Measurements from ENCODE around the gene DBF4B.
A peak's percentile ranks its signal among the peaks of the same experiment; 100 is the strongest.
"Not testable (repeated sequence)": the region's sequence is repeated elsewhere in the genome, so short reads cannot be mapped to it uniquely, and the experiment has no call there.

Gene DBF4B

GRCh38 chr17:44708401-44709263 lies at the start of gene DBF4B:
Gene DBF4B, plus strand, starts transcription at chr17:44708665. Its CDS starts 156 bp downstream, at chr17:44708821.
- DNase-seq (ENCODE audit: low read depth): peak; percentile 82

- DNase-seq (ENCODE audit: low read depth): no peak
Observed at GRCh38 chr17:44661835-44662234, 46.6 kb upstream of the DBF4B start.

DNA sequence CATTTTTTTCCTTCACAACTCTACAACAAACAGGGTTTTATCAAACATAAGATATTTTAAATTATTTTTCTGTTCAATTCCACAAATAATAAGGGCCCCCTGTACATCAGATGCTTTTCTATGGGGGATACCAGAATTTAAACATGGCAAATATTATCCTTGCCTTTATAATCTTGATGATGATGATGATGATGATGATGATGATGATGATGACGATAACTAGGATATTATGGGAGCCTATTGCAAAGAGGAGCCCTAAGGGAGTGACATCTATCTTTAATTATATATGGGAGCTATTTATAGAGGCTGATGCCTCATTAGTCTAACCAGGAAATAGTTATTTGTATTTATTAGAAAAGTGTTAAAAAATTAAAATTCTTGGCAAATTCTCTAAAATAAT lies 45.4 kb upstream of the DBF4B start:
- DNase-seq (ENCODE audit: low read depth): no peak

GRCh38 chr17:44664867-44665266 lies 43.6 kb upstream of the DBF4B start:
- no peak for DNase-seq (ENCODE audit: low read depth)

GRCh38 chr17:44666006-44666405 lies 42.5 kb upstream of the DBF4B start:
- no peak for DNase-seq (ENCODE audit: low read depth)

DNA sequence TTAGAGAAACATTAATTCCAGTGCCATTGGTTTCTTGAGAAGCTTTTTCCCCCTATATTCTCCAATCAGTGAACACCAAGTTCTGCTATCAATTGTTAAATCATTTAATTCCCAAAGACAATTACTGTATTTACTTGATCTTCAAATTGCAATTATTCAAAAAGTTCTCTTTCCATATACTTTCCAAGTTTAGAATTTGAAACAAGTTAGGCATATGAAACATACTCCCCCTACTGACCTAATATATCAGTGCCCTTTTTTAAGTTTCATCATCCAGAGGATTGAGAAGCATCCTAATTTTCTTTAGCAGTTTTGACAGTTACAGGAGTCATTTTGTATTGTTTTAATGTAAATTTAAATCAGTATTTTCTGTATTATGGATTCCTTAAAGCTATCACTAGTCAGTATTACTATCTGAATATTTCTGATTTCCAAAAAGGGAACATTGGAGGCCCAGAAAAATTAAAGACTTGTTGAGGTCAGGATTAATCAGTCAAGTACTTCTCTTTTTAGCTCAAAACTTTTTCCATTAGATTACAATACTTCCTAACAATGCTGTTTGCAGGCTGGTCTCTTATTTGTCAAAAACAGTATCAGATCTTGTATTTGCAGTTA lies 35.9 kb upstream of the DBF4B start:
- DNase-seq (ENCODE audit: low read depth): no peak

GRCh38 chr17:44673893-44674292 lies 34.6 kb upstream of the DBF4B start:
- DNase-seq (ENCODE audit: low read depth): no peak

DNA sequence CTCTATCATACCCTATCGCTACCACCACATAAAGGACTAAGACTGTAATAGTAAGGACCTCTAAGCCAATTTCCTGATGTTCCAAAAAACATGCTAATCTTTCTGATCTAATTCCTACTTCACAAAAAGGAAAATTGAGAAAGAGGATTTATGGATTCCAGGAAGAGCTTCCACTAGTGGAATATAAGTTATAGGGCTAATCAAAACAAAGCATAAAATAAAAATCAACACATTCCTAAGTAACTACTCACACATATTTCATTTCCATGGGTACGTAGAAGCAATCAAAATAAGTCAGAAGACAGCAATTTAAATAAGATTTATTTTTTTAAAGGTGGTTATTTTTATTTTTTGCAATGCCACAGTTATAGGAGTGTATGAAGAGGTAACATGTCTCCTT lies 31.3 kb upstream of the DBF4B start:
- DNase-seq (ENCODE audit: low read depth): no peak

DNA sequence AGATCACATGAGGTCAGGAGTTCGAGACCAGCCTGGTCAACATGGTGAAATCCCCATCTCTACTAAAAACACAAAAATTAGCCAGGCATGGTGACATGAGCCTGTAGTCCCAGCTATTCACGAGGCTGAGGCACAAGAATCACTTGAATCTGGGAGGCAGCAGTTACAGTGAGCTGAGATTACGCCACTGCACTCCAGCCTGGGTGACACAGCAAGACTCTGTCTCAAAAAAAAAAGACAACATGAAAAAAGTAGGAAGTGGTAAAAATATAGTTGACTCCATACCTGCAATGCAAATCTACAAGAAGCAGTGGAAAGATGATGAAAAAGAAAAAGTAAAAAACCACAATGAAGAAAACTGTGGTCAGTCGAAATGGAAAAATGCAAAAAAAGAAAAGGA lies 25.2 kb upstream of the DBF4B start:
- not testable (repeated sequence) for DNase-seq (ENCODE audit: low read depth)

DNA sequence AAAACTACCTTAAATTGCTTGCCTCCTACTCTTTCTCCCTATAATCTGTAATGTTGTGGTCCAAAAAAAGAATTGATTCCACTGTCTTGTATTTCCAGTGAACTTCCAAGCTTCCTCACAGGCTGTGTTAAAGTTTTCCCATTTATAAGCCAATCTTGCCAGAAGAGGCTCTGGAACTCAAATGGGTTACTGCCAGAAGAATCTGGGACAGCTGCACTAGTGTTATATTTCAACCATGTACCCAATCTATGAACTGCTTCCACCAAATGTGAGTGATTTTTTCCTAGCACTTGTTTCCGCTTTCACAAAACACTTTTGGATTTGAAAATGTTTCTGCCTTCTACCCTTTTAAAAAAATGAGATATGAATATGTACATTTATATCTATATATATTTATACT lies 20.7 kb upstream of the DBF4B start:
- no peak for DNase-seq (ENCODE audit: low read depth)

DNA sequence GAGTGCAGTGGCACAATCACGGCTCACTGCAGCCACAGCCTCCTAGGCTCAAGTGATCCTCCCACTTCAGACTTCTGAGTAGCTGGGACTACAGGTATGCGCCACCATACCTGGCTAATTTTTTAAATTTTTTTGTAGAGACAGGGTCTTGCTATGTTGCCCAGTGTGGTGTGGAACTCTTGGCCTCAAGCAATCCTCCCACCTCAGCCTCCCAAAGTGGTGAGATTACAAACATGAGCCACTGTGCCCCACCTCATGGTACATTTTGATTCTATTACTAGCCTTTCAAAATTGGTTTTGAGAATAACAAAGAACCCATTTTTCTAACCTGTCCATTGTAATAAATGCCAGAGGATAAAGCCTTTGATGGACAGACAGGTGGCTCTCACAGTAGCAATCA lies 20.3 kb upstream of the DBF4B start:
- no peak for DNase-seq (ENCODE audit: low read depth)

GRCh38 chr17:44688675-44689476 lies 19.6 kb upstream of the DBF4B start:
- no peak for DNase-seq (ENCODE audit: low read depth)

- DNase-seq (ENCODE audit: low read depth): peak; percentile 77
Observed at GRCh38 chr17:44689477-44690217, 18.8 kb upstream of the DBF4B start, which contains the start of gene CCDC43. Gene CCDC43, minus strand, starts transcription at chr17:44689776. Its CDS starts 23 bp downstream, at chr17:44689753.

DNA sequence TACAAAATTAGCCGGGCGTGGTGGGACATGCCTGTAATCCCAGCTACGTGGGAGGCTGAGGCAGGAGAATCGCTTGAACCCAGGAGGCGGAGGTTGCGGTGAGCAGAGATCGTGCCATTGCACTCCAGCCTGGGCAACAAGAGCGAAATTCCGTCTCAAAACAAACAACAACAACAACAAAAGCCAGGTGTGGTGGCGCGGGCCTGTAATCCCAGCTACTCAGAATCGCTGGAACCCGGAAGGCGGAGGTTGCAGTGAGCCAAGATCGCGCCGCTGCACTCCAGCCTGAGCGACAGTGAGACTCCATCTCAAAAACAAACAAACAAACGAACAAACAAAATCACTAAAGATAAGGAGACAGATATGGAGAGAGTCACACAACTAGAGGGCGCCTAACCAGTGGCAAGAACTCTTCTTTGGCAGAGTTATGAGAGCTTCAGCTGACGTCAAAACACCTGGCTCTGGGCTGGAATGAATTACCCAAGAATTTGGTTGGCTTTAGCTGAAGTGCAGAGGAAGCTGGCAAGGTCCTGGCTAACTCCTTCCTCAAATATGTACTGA lies 17.6 kb upstream of the DBF4B start:
- DNase-seq (ENCODE audit: low read depth): not testable (repeated sequence)

GRCh38 chr17:44693609-44694008 lies 14.9 kb upstream of the DBF4B start:
- DNase-seq (ENCODE audit: low read depth): no peak

DNA sequence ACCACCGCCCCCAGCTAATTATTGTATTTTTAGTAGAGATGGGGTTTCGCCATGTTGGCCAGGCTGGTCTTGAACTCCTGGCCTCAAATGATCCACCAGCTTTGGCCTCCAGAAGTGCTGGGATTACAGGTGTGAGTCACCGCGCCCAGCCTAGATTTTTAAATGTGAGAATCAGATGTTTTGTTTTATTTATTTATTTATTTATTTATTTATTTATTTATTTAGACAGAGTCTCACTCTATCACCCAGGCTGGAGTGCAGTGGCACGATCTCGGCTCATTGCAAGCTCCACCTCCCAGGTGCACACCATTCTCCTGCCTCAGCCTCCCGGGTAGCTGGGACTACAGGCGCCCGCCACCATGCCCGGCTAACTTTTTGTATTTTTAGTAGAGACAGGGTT lies 8.2 kb upstream of the DBF4B start:
- not testable (repeated sequence) for DNase-seq (ENCODE audit: low read depth)

DNA sequence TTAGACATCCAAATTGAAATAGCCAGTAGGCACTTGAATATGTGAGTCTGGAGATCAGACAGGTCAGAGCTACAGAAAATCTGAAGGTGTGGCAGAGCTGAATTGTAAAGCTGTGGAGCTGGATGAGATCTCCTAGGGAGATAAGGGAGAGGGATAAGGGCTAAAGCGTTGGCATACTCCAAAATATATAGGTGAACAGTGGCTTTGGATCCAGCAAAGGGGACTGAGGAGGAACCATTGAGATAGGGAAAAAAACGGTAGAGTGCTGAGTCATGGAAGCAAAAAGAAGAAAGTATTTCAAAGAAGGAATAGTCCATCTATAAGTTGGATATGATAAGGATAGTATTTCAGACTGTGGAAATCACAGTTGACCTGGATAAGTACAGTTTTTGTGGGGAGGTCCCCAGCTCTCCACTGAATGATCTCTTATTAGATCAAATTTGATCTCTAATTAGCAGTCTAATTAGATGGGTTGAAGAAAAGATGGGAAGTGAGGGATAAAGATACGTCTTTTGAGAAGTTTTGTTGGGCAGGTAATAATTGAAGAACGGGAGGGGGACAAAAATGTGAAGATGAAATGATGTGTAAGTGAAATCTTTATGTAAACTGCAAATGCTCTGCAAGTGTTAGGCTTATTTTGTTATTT lies 587 bp upstream of the DBF4B start:
- DNase-seq (ENCODE audit: low read depth): no peak

DNA sequence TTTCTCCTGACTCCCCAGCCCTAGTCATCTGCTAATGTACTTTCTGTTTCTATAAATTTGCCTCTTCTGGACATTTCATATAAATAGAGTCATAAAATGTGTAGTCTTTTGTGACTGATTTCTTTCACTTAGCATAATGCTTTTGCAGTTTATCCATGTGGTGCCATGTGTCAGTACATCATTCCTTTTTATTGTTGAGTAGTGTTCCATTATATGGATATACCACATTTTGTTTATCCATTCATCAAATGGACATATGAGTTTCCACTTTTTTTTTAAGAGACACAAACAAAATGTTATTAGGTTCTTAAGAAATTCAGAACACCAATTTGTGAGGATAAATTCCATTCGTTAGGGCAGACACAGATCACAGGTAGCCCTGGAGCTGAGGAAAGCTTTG lies 11.0 kb downstream of the DBF4B start:
- DNase-seq (ENCODE audit: low read depth): no peak

- DNase-seq (ENCODE audit: low read depth): no peak
Observed at GRCh38 chr17:44722254-44722653, 13.8 kb downstream of the DBF4B start.

DNA sequence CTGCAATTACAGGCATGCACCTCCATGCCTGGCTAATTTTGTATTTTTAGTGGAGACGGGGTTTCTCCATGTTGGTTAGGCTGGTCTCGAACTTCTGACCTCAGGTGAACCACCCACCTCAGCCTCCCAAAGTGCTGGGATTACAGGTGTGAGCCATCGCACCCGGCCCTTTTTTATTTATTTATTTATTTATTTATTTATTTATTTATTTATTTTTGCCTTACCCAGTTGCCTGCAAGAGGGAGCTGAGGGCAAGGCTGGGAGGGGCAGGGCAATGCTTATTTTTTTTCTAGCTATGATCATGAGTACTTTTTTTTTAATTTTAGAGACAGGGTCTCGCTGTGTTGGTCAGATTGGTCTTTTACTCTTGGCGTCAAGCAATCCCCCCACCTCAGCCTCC lies 17.7 kb downstream of the DBF4B start:
- not testable (repeated sequence) for DNase-seq (ENCODE audit: low read depth)

DNA sequence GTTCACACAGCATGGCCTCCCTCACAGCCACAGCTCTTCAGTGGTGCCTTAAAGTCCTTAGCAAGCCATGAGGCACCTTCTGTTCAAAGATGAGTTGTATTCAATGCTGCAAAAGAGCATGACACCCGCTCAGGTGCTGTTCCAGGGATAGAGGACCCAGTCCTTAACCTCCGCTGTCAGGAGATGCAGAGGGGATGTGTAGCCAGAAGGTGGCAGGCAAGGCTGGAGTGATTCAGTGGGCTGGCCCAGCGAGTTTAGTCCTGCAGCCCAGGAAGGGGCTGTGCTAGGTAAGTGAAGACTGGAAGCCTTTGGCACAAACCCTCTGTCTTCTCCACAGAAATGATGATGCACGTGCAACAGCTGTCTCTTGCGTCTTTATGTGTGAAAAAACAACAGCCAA lies 25.3 kb downstream of the DBF4B start:
- DNase-seq (ENCODE audit: low read depth): no peak

Data from GM04504 (cell line).